Keratinocyte (primary cell): ENCODE data around the gene KLHDC8B.

Source experiments
- CTCF ChIP-seq, 3 experiments: IDR thresholded peaks in 1 of 3; conservative IDR thresholded peaks in 1 of 3; optimal IDR thresholded peaks in 1 of 3; 2 replicates in 2 of 3; 3 replicates in 1 of 3; pipeline versions ENCODE3 to v1.5.1; 2011; ENCODE audit warnings: low read length in 3 of 3, mild to moderate bottlenecking in 3 of 3, moderate library complexity in 2 of 3, control low read depth in 1 of 3, inconsistent platforms in 1 of 3; ENCODE audit not compliant: insufficient read depth in 2 of 3; ENCODE audit errors: extremely low read depth in 1 of 3
- EZH2 ChIP-seq: IDR thresholded peaks from one replicate; pipeline ENCODE4 v1.6.1; 2012; ENCODE audit warnings: inconsistent platforms, mild to moderate bottlenecking, low read length, moderate library complexity

GRCh38 chr3:49124203-49124602 is 47.2 kb upstream of the KLHDC8B start:
- TF ChIP-seq CTCF (optimal IDR thresholded peaks at IDR 0.05 in 1 of 3, IDR thresholded peaks at IDR 0.05 in 1 of 3, conservative IDR thresholded peaks at IDR 0.05 in 1 of 3; ENCODE audit: extremely low read depth in 1 of 3, insufficient read depth in 2 of 3, low read length in 3 of 3), result no peak
- no peak for TF ChIP-seq EZH2
